HCT116 (cell line): ENCODE data around the gene HEG1. TPM values are rescaled to one million over a fixed set of nuclear protein-coding genes. Genes with fewer than 3 reads are reported as not detected.

ENCODE experiments used
- ATAC-seq: fragments of 200-7000 bp; cut with Tn5 transposase; 2 replicates; pipeline ENCODE4 v1.9.1; 2020; ENCODE audit warnings: mild to moderate bottlenecking, moderate library complexity
- BruUV-seq: library from RNA; stranded (reverse); fragments of 400-500 nt; replicated peaks from 2 replicates; lab custom pipeline; 2021; lab: Mats Ljungman, UMichigan
- CTCF ChIA-PET: fragments of 300-600 bp; sonication (Branson Sonifier 250); formaldehyde crosslinking; loops from one replicate; lab custom pipeline; 2021; ENCODE audit warnings: antibody characterized with exemption; lab: Charles Lee
- POLR2A ChIA-PET: fragments of 300-600, 350-600 bp; sonication (Branson Sonifier 250); formaldehyde crosslinking; loops from one replicate; lab custom pipeline; 2021; ENCODE audit warnings: antibody characterized with exemption; lab: Charles Lee
- RAD21 ChIA-PET, 2 experiments: fragments of 300-600 bp; sonication (Branson Sonifier 250); formaldehyde crosslinking; loops; one replicate each; lab custom pipeline; 2023; ENCODE audit warnings: low total read pairs in 2 of 2; ENCODE audit not compliant: uncharacterized antibody in 2 of 2, unreplicated experiment in 2 of 2, low non-redundant PET in 1 of 2; lab: Charles Lee
- DNase-seq: peaks from one replicate; pipeline ENCODE4 v3.0.0-alpha.2; 2010; ENCODE audit warnings: low read depth, low spot score
- H2AFZ ChIP-seq: fragments of 200-600 bp; shearing (Covaris generic), sonication (generic); 2 replicates; pipeline ENCODE4 v1.6.1; 2017; ENCODE audit warnings: low read depth, mixed run types, mixed read lengths, antibody characterized with exemption, low read length; ENCODE audit not compliant: poor library complexity, severe bottlenecking
- H3K27ac ChIP-seq: 2 replicates; pipeline ENCODE4 v1.5.1; 2012; ENCODE audit warnings: low read depth, low read length
- H3K27me3 ChIP-seq: fragments of 200-600 bp; sonication (generic); 2 replicates; pipeline ENCODE4 v1.6.1; 2016; ENCODE audit warnings: mixed run types, low read length, mixed read lengths; ENCODE audit not compliant: insufficient read depth
- H3K36me3 ChIP-seq, 2 experiments: fragments of 200-500 bp in 1 of 2; fragments of 200-600 bp in 1 of 2; sonication (Bioruptor generic) in 1 of 2; sonication (generic) in 1 of 2; 2 replicates each; pipeline versions ENCODE4 v1.5.1 to v1.6.1; 2014 to 2016; ENCODE audit warnings: low read length in 2 of 2, inconsistent platforms in 1 of 2, mixed read lengths in 1 of 2, mixed run types in 1 of 2; ENCODE audit not compliant: insufficient read depth in 2 of 2, control insufficient read depth in 1 of 2
- H3K4me1 ChIP-seq, 2 experiments: fragments of 200-600 bp in 1 of 2; sonication (generic) in 1 of 2; 2 replicates each; pipeline versions ENCODE4 v1.5.1 to v1.6.1; 2012 to 2017; ENCODE audit warnings: low read length in 2 of 2, inconsistent platforms in 1 of 2, mild to moderate bottlenecking in 1 of 2, mixed read lengths in 1 of 2, mixed run types in 1 of 2, moderate library complexity in 1 of 2; ENCODE audit not compliant: insufficient read depth in 2 of 2, control insufficient read depth in 1 of 2
- H3K4me2 ChIP-seq: fragments of 200-600 bp; sonication (generic); 2 replicates; pipeline ENCODE4 v1.6.1; 2017; ENCODE audit warnings: mixed run types, low read length, mixed read lengths
- H3K4me3 ChIP-seq, 2 experiments: fragments of 200-600 bp in 1 of 2; sonication (generic) in 1 of 2; replicated peaks in 1 of 2; 2 replicates each; pipeline ENCODE4 v1.5.1; 2011 to 2016; ENCODE audit warnings: low read length in 2 of 2, control low read depth in 1 of 2, low read depth in 1 of 2, mild to moderate bottlenecking in 1 of 2, mixed read lengths in 1 of 2, mixed run types in 1 of 2
- H3K79me2 ChIP-seq: fragments of 200-600 bp; sonication (generic); 2 replicates; pipeline ENCODE4 v1.6.1; 2017; ENCODE audit warnings: mild to moderate bottlenecking, mixed run types, low read length, moderate library complexity, mixed read lengths; ENCODE audit not compliant: insufficient read depth
- H3K9ac ChIP-seq: fragments of 200-600 bp; sonication (generic); 2 replicates; pipeline ENCODE4 v1.6.1; 2016; ENCODE audit warnings: low read length, mixed read lengths
- H3K9me2 ChIP-seq: fragments of 200-600 bp; sonication (generic), shearing (Covaris generic); 2 replicates; pipeline ENCODE4 v1.6.1; 2017; ENCODE audit warnings: mixed run types, mild to moderate bottlenecking, moderate library complexity; ENCODE audit not compliant: insufficient read depth
- H3K9me3 ChIP-seq, 2 experiments: fragments of 200-500 bp in 1 of 2; fragments of 200-600 bp in 1 of 2; sonication (Bioruptor generic) in 1 of 2; sonication (generic) in 1 of 2; 2 replicates each; pipeline ENCODE4 v1.6.1; 2014 to 2017; ENCODE audit warnings: low read length in 2 of 2, mixed read lengths in 2 of 2, inconsistent platforms in 1 of 2, low read depth in 1 of 2, mild to moderate bottlenecking in 1 of 2, mixed run types in 1 of 2, moderate library complexity in 1 of 2; ENCODE audit not compliant: control insufficient read depth in 1 of 2, insufficient read depth in 1 of 2
- H4K20me1 ChIP-seq: fragments of 200-600 bp; sonication (generic), shearing (Covaris generic); 2 replicates; pipeline ENCODE4 v1.6.1; 2017; ENCODE audit warnings: mixed run types, mild to moderate bottlenecking, moderate library complexity; ENCODE audit not compliant: insufficient read depth
- CBX3 ChIP-seq: IDR thresholded peaks from 2 replicates; pipeline ENCODE4 v1.6.1; 2012; ENCODE audit warnings: low read depth
- CEBPB ChIP-seq: IDR thresholded peaks from 2 replicates; pipeline ENCODE4 v1.6.1; 2012; ENCODE audit warnings: low read depth
- REST ChIP-seq: IDR thresholded peaks from 2 replicates; pipeline ENCODE4 v1.6.1; 2012; ENCODE audit warnings: low read depth
- ZBTB33 ChIP-seq: IDR thresholded peaks from 2 replicates; pipeline ENCODE4 v1.6.1; 2011; ENCODE audit warnings: mild to moderate bottlenecking, low read length, moderate library complexity; ENCODE audit not compliant: insufficient replicate concordance; ENCODE audit errors: extremely low read depth
- intact Hi-C: fragments of 100-400 bp; cut with micrococcal nuclease; formaldehyde crosslinking; loops from 2 replicates; pipeline ENCODE4 v1.10.0; 2022
- total RNA-seq: library from RNA; stranded (reverse); gene quantifications from one replicate; pipeline ENCODE4 v1.2.1, GENCODE V29; 2021; ENCODE audit not compliant: unreplicated experiment

Gene HEG1
- total RNA-seq, 1 experiment from 2014 or later, result 2.6 TPM

- H3K4me2 ChIP-seq, result no peak overlapping the region
- no peaks in the 10 kb centered on the region for H3K79me2 ChIP-seq
- CTCF ChIA-PET, result interaction anchor here (0.8 to 1.5 kb wide), 2 partner anchors 10 to 12 kb away, joined by 3 to 4 read pairs; no protein-coding TSS in a partner anchor
- no peaks in the 10 kb centered on the region for H3K36me3 ChIP-seq
- POLR2A ChIA-PET, result no interaction called here
- no peaks in the 10 kb centered on the region for H3K27me3 ChIP-seq
- no peaks in the 10 kb centered on the region for H4K20me1 ChIP-seq
- H2AFZ ChIP-seq, result no peak overlapping the region
- H3K27ac ChIP-seq, result no peak overlapping the region
- peaks cover 0 to 9% of the 10 kb centered on the region in 2 experiments; a peak in 1 of 4 replicates for H3K4me1 ChIP-seq
- intact Hi-C loops, result no loop called here
- no peaks in the 10 kb centered on the region for H3K9me2 ChIP-seq
- ATAC-seq (no peak), DNase-seq (no peak)
- BruUV-seq, result no TSS peak
- H3K9ac ChIP-seq, result no peak overlapping the region
- RAD21 ChIA-PET, result interaction anchor here in 1 of 2 experiments (1.3 kb wide), 1 partner anchor 178 kb away, joined by 3 read pairs; no protein-coding TSS in a partner anchor
- no peak for TF ChIP-seq REST
- no peak for TF ChIP-seq CBX3
- no peak for TF ChIP-seq ZBTB33
- TF ChIP-seq CEBPB, result no peak
- H3K4me3 ChIP-seq, result no peak overlapping the region
- H3K9me3 ChIP-seq, result no peaks in the 10 kb centered on the region
Measured at GRCh38 chr3:124938896-124939295, 116.9 kb downstream of the HEG1 start.
